SK-N-SH (cell line): ENCODE data around the gene KRT17. TPM values are rescaled to one million over a fixed set of nuclear protein-coding genes. Genes with fewer than 3 reads are reported as not detected.

Source experiments
- CTCF ChIA-PET: fragments of 300-600, 350-600 bp; formaldehyde crosslinking; extraction: SDS; loops from one replicate; lab custom pipeline; 2021; lab: Yijun Ruan, JAX
- POLR2A ChIA-PET: fragments of 350-600 bp; sonication (Branson Sonifier 250); formaldehyde crosslinking; extraction: SDS; loops from one replicate; lab custom pipeline; 2020; ENCODE audit warnings: antibody characterized with exemption, inconsistent platforms; lab: Yijun Ruan, JAX
- DNase-seq: peaks from one replicate; pipeline ENCODE4 v3.0.0; 2012
- H2AFZ ChIP-seq: fragments of 200-600 bp; sonication (generic); 2 replicates; pipeline ENCODE4 v1.8.1; 2016; ENCODE audit warnings: antibody characterized with exemption, mild to moderate bottlenecking, low read depth
- H3F3A ChIP-seq: fragments of 200-600 bp; sonication (generic); replicated peaks from 2 replicates; pipeline ENCODE3; 2016; ENCODE audit warnings: antibody characterized with exemption, mild to moderate bottlenecking; ENCODE audit not compliant: insufficient read depth
- H3K27ac ChIP-seq, 2 experiments: fragments of 200-500 bp in 1 of 2; fragments of 200-600 bp in 1 of 2; sonication (Bioruptor generic) in 1 of 2; sonication (generic), shearing (Covaris generic) in 1 of 2; 2 replicates each; pipeline versions ENCODE4 v1.5.1 to v1.6.1; 2014 to 2016; ENCODE audit warnings: low read depth in 2 of 2, inconsistent platforms in 1 of 2, low read length in 1 of 2, mild to moderate bottlenecking in 1 of 2, mixed read lengths in 1 of 2
- H3K27me3 ChIP-seq: fragments of 200-600 bp; sonication (generic), shearing (Covaris generic); 2 replicates; pipeline ENCODE4 v1.6.1; 2016; ENCODE audit warnings: mixed run types; ENCODE audit not compliant: insufficient read depth
- H3K36me3 ChIP-seq, 2 experiments: fragments of 200-500 bp in 1 of 2; fragments of 200-600 bp in 1 of 2; sonication (Bioruptor generic) in 1 of 2; sonication (generic) in 1 of 2; replicated peaks in 1 of 2; 2 replicates each; pipeline versions ENCODE3 to v1.5.1; 2014 to 2016; ENCODE audit warnings: low read length in 1 of 2, mild to moderate bottlenecking in 1 of 2; ENCODE audit not compliant: insufficient read depth in 2 of 2, control insufficient read depth in 1 of 2
- H3K4me1 ChIP-seq, 2 experiments: fragments of 200-500 bp in 1 of 2; fragments of 200-600 bp in 1 of 2; sonication (Bioruptor generic) in 1 of 2; sonication (generic), shearing (Covaris generic) in 1 of 2; 2 replicates each; pipeline versions ENCODE4 v1.5.1 to v1.6.1; 2014 to 2016; ENCODE audit warnings: low read depth in 1 of 2, low read length in 1 of 2, mixed run types in 1 of 2; ENCODE audit not compliant: insufficient read depth in 2 of 2, control insufficient read depth in 1 of 2
- H3K4me2 ChIP-seq: fragments of 200-600 bp; sonication (generic), shearing (Covaris generic); 2 replicates; pipeline ENCODE4 v1.6.1; 2017; ENCODE audit warnings: mixed run types
- H3K4me3 ChIP-seq, 2 experiments: fragments of 200-500 bp in 1 of 2; fragments of 200-600 bp in 1 of 2; sonication (Bioruptor generic) in 1 of 2; sonication (generic), shearing (Covaris generic) in 1 of 2; 2 replicates each; pipeline versions ENCODE4 v1.5.1 to v1.8.1; 2014 to 2016; ENCODE audit warnings: low read depth in 2 of 2, inconsistent platforms in 1 of 2, low read length in 1 of 2, mild to moderate bottlenecking in 1 of 2, mixed read lengths in 1 of 2, moderate library complexity in 1 of 2
- H3K79me2 ChIP-seq: fragments of 200-600 bp; sonication (generic); 2 replicates; pipeline ENCODE4 v1.8.1; 2017; ENCODE audit warnings: mild to moderate bottlenecking; ENCODE audit not compliant: insufficient read depth
- H3K9ac ChIP-seq: fragments of 200-600 bp; sonication (generic); 2 replicates; pipeline ENCODE4 v1.6.1; 2017; ENCODE audit warnings: mixed run types
- H3K9me2 ChIP-seq: fragments of 200-600 bp; sonication (generic); 2 replicates; pipeline ENCODE4 v1.6.1; 2017; ENCODE audit warnings: mixed run types
- H3K9me3 ChIP-seq: fragments of 200-600 bp; sonication (generic); 2 replicates; pipeline ENCODE4 v1.6.1; 2017; ENCODE audit warnings: mixed run types, mild to moderate bottlenecking, moderate library complexity
- H4K20me1 ChIP-seq: fragments of 200-600 bp; sonication (generic); 2 replicates; pipeline ENCODE4 v1.6.1; 2017; ENCODE audit warnings: mild to moderate bottlenecking, mixed run types; ENCODE audit not compliant: insufficient read depth
- CHD2 ChIP-seq: fragments of 150-350 bp; IDR thresholded peaks from 2 replicates; pipeline ENCODE4 v1.6.1; 2018; ENCODE audit warnings: low read length; ENCODE audit not compliant: partially characterized antibody
- EP300 ChIP-seq, 2 experiments: IDR thresholded peaks; 2 replicates each; pipeline versions ENCODE4 v1.4.0 to v1.6.1; 2012; ENCODE audit warnings: borderline replicate concordance in 1 of 2, low read depth in 1 of 2, low read length in 1 of 2
- EZH2phosphoT487 ChIP-seq: fragments of 200-600 bp; sonication (generic); IDR thresholded peaks from 2 replicates; pipeline ENCODE4 v1.6.1; 2017; ENCODE audit warnings: low read depth, mixed run types, mild to moderate bottlenecking, antibody characterized with exemption, moderate library complexity, borderline replicate concordance
- FOSL2 ChIP-seq: IDR thresholded peaks from 2 replicates; pipeline ENCODE4 v1.4.0; 2012; ENCODE audit warnings: low read depth, mild to moderate bottlenecking, moderate library complexity, borderline replicate concordance
- FOXJ3 ChIP-seq: sonication (generic); formaldehyde crosslinking; IDR thresholded peaks from 2 replicates; pipeline ENCODE4 v1.5.1; 2020; ENCODE audit warnings: mild to moderate bottlenecking, missing genetic modification reagents
- FOXM1 ChIP-seq: IDR thresholded peaks from 2 replicates; pipeline ENCODE4 v1.4.0; 2012; ENCODE audit warnings: low read depth, mild to moderate bottlenecking
- IRF3 ChIP-seq: fragments of 150-350 bp; IDR thresholded peaks from 2 replicates; pipeline ENCODE4 v1.6.1; 2016; ENCODE audit warnings: mild to moderate bottlenecking, low read depth, low read length
- MAX ChIP-seq: IDR thresholded peaks from 2 replicates; pipeline ENCODE4 v1.4.0; 2012; ENCODE audit warnings: low read depth
- MEF2A ChIP-seq: IDR thresholded peaks from 2 replicates; pipeline ENCODE4 v1.4.0; 2012; ENCODE audit warnings: low read depth, borderline replicate concordance
- MXI1 ChIP-seq: IDR thresholded peaks from 2 replicates; pipeline ENCODE4 v1.6.1; 2012; ENCODE audit warnings: mild to moderate bottlenecking, low read depth, low read length, improper control_type of control experiment
- NFIC ChIP-seq: IDR thresholded peaks from 2 replicates; pipeline ENCODE4 v1.4.0; 2012; ENCODE audit warnings: borderline replicate concordance
- NRF1 ChIP-seq: IDR thresholded peaks from 2 replicates; pipeline ENCODE4 v1.6.1; 2012; ENCODE audit warnings: low read depth, mild to moderate bottlenecking, low read length
- RFX5 ChIP-seq: IDR thresholded peaks from 2 replicates; pipeline ENCODE4 v1.6.1; 2012; ENCODE audit warnings: mild to moderate bottlenecking, improper control_type of control experiment, low read length
- RXRA ChIP-seq: IDR thresholded peaks from 2 replicates; pipeline ENCODE4 v1.4.0; 2012; ENCODE audit warnings: low read depth, mild to moderate bottlenecking, borderline replicate concordance
- TCF12 ChIP-seq: IDR thresholded peaks from 2 replicates; pipeline ENCODE4 v1.4.0; 2012
- TEAD4 ChIP-seq: IDR thresholded peaks from 2 replicates; pipeline ENCODE4 v1.4.0; 2012; ENCODE audit warnings: mild to moderate bottlenecking, borderline replicate concordance; ENCODE audit not compliant: insufficient read depth
- ZBTB33 ChIP-seq: IDR thresholded peaks from 2 replicates; pipeline ENCODE4 v1.4.0; 2012; ENCODE audit warnings: low read depth, borderline replicate concordance
- WGBS: methylation state at CpG from one replicate; pipeline ENCODE4 v1.1.6; 2017; ENCODE audit warnings: low lambda C conversion rate; 5-methylcytosine and 5-hydroxymethylcytosine counted together
- polyA plus RNA-seq, 3 experiments: library from polyadenylated mRNA; depleted of rRNA; stranded (reverse); fragments of >200 nt; gene quantifications; 2 replicates each; pipeline ENCODE4 v1.2.3, GENCODE V29; 2012

Gene KRT17
- polyA plus RNA-seq, 1 of the 3 experiments (the other 2 are of a cell fraction): 0.39 TPM

GRCh38 chr17:41639492-41640473 is 15.4 kb upstream of the KRT17 start:
- Histone ChIP-seq H4K20me1 (no peaks in the 10 kb centered on the region), H3K27me3 (no peaks in the 10 kb centered on the region), H3K27ac (no peak overlapping the region), H3K4me1 (peaks cover 0 to 18% of the 10 kb centered on the region in 2 experiments; a peak in 2 of 4 replicates), H3K9ac (no peak overlapping the region), H3K9me3 (no peaks in the 10 kb centered on the region), H3F3A (no peaks in the 10 kb centered on the region), H3K4me2 (no peak overlapping the region), H3K36me3 (no peaks in the 10 kb centered on the region), H3K9me2 (no peaks in the 10 kb centered on the region), H3K79me2 (no peaks in the 10 kb centered on the region), H3K4me3 (no peak overlapping the region), H2AFZ (no peak overlapping the region)
- TF ChIP-seq FOXJ3 (CRISPR knock-in tag) (no peak), FOXM1 (no peak), RFX5 (no peak), MAX (no peak), TEAD4 (no peak), NRF1 (no peak), EZH2phosphoT487 (no peak), RXRA (no peak), NFIC (no peak), CHD2 (no peak)
- no peak for DNase-seq
- 75% methylated on average over 7 of the region's 7 CpGs for WGBS
- ChIA-PET POLR2A (no interaction called here), CTCF (interaction anchor here (1.0 to 20.6 kb wide), 4 partner anchors 9 to 89 kb away, joined by 3 to 646 read pairs (median 298); no protein-coding TSS in a partner anchor)

GRCh38 chr17:41638941-41639340 is 14.6 kb upstream of the KRT17 start:
- Histone ChIP-seq H3K9ac (no peak overlapping the region), H3K9me2 (no peaks in the 10 kb centered on the region), H2AFZ (no peak overlapping the region), H3K27ac (no peak overlapping the region), H3K9me3 (no peaks in the 10 kb centered on the region), H3K79me2 (no peaks in the 10 kb centered on the region), H3K27me3 (no peaks in the 10 kb centered on the region), H3K4me1 (peaks cover 0 to 22% of the 10 kb centered on the region in 2 experiments; a peak in 2 of 4 replicates), H3K4me2 (no peak overlapping the region), H3K4me3 (no peak overlapping the region), H4K20me1 (no peaks in the 10 kb centered on the region), H3F3A (no peaks in the 10 kb centered on the region), H3K36me3 (no peaks in the 10 kb centered on the region)
- TF ChIP-seq FOSL2 (no peak), MAX (no peak), NRF1 (no peak), TCF12 (no peak), ZBTB33 (no peak), EP300 (IDR thresholded peaks at IDR 0.05; ENCODE audit: borderline replicate concordance in 1 of 2, low read depth in 1 of 2, low read length in 1 of 2) (no peak), MXI1 (no peak), NFIC (no peak), IRF3 (no peak), RXRA (no peak), MEF2A (no peak)
- 74% methylated on average over 5 of the region's 6 CpGs for WGBS
- POLR2A ChIA-PET: no interaction called here
- no peak for DNase-seq
- CTCF ChIA-PET: interaction anchor here (7.3 to 20.6 kb wide), 3 partner anchors 10 to 88 kb away, joined by 79 to 646 read pairs (median 516); no protein-coding TSS in a partner anchor
